Measurements from ENCODE around the gene KCNJ1. TPM values are rescaled to one million over a fixed set of nuclear protein-coding genes. Genes with fewer than 3 reads are reported as not detected.

KCNJ1 gene
- total and polyA plus RNA-seq, 2 donors (not counting 3 experiments of a cell fraction or from before 2014, with no cell fraction given), result not detected

GRCh38 chr11:128848815-128849455 is 18.2 kb downstream of the KCNJ1 start:
- no peak overlapping the region for H3K9ac ChIP-seq (replicated peaks; ENCODE audit: extremely low read depth, insufficient read depth, low read length)
- dilution Hi-C loops (cut with MboI; ENCODE audit: extremely low pct_ligation_motif_present, low sequenced_read_pairs), result no loop called here
- POLR2A ChIA-PET, result no interaction called here

More at GRCh38 chr11:128848815-128849455, 18.2 kb downstream of the KCNJ1 start:
- CTCF ChIA-PET, result interaction anchor here (0.7 to 2.8 kb wide), 26 partner anchors 9 to 775 kb away, joined by 3 to 18 read pairs (median 4); no protein-coding TSS in a partner anchor
- TF ChIP-seq CTCF (IDR thresholded peaks at IDR 0.05; ENCODE audit: extremely low read depth in 1 of 2, insufficient read depth in 1 of 2, low read depth in 1 of 2, low read length in 2 of 2) (peak; percentile 94 to 97), JUN (IDR thresholded peaks at IDR 0.05; ENCODE audit: borderline replicate concordance, insufficient read depth, insufficient read length, low read depth) (no peak)
- no peaks in the 10 kb centered on the region for H3K27me3 ChIP-seq (ENCODE audit: control insufficient read depth in 2 of 2, insufficient read depth in 2 of 2, low read length in 2 of 2)
- H3K9me1 ChIP-seq (replicated peaks; ENCODE audit: control insufficient read depth, extremely low read depth, insufficient read depth, low read length), result no peaks in the 10 kb centered on the region
- BruUV-seq (replicated peaks), result no TSS peak
- no peak overlapping the region for H3K27ac ChIP-seq (ENCODE audit: insufficient read depth, low read depth, low read length)
- no peak overlapping the region for H3K4me3 ChIP-seq (replicated peaks in 1 of 3; ENCODE audit: insufficient read depth in 1 of 3, low read depth in 1 of 3, low read length in 3 of 3)
- H2AFZ ChIP-seq (ENCODE audit: low read depth, low read length), result peak overlapping the region; percentile 63
- H3K9me3 ChIP-seq (replicated peaks; ENCODE audit: control insufficient read depth, insufficient read depth, low read length), result no peaks in the 10 kb centered on the region
- FAIRE-seq, result peak; percentile 90
- H4K20me1 ChIP-seq (replicated peaks; ENCODE audit: control insufficient read depth, extremely low read depth, insufficient read depth, low read length), result no peaks in the 10 kb centered on the region
- peak; percentile 72 for DNase-seq (ENCODE audit: low read depth, low spot score)
- no peak overlapping the region for H3K4me2 ChIP-seq (ENCODE audit: insufficient read depth, low read length)
- no peaks in the 10 kb centered on the region for H3K79me2 ChIP-seq (ENCODE audit: control insufficient read depth, insufficient read depth, low read length)
- no peaks in the 10 kb centered on the region for H3K36me3 ChIP-seq (ENCODE audit: control insufficient read depth in 2 of 2, extremely low read depth in 1 of 2, insufficient read depth in 2 of 2, low read length in 2 of 2)
- peaks cover 4% of the 10 kb centered on the region for H3K4me1 ChIP-seq (ENCODE audit: control insufficient read depth, extremely low read depth, insufficient read depth, low read length)
- intact Hi-C loops (cut with micrococcal nuclease), result loop anchor here (1.0 to 5.0 kb wide), 7 partner anchors 18 to 817 kb away; no protein-coding TSS in a partner anchor
